ENCODE data around the gene SH3RF1. TPM values are rescaled to one million over a fixed set of nuclear protein-coding genes. Genes with fewer than 3 reads are reported as not detected.

The SH3RF1 gene
- total RNA-seq, 1 experiment from 2014 or later = 11.5 TPM

- TF ChIP-seq POLR2AphosphoS5 (IDR thresholded peaks at IDR 0.05; ENCODE audit: low read depth, low read length) = no peak
- no peak for ATAC-seq
- Histone ChIP-seq H3K27me3 (ENCODE audit: control insufficient read depth, insufficient read depth, low read length) (no peaks in the 10 kb centered on the region), H3K27ac (ENCODE audit: low read length) (no peak overlapping the region), H3K9me3 (ENCODE audit: control insufficient read depth, insufficient read depth, low read depth, low read length) (no peaks in the 10 kb centered on the region), H3K4me1 (ENCODE audit: control insufficient read depth, insufficient read depth, low read length) (no peaks in the 10 kb centered on the region), H3K36me3 (ENCODE audit: control insufficient read depth, insufficient read depth, low read length) (no peaks in the 10 kb centered on the region; the same call in 1 of the 2 replicates), H3K4me3 (ENCODE audit: low read depth in 2 of 2, low read length in 2 of 2) (no peak overlapping the region)
- no TSS peak for BruUV-seq (replicated peaks)
- no peak for DNase-seq (ENCODE audit: low read depth, low spot score)
- ChIA-PET CTCF (no interaction called here), POLR2A (no interaction called here)
- in situ Hi-C loops (cut with HindIII; ENCODE audit: low pct_unique_long_range_greater_than_20kb, low sequenced_read_pairs) = no loop called here
- intact Hi-C loops (cut with micrococcal nuclease; ENCODE audit: unreplicated experiment) = no loop called here
Measured at GRCh38 chr4:169137558-169137920, 133.2 kb downstream of the SH3RF1 start.

DNA sequence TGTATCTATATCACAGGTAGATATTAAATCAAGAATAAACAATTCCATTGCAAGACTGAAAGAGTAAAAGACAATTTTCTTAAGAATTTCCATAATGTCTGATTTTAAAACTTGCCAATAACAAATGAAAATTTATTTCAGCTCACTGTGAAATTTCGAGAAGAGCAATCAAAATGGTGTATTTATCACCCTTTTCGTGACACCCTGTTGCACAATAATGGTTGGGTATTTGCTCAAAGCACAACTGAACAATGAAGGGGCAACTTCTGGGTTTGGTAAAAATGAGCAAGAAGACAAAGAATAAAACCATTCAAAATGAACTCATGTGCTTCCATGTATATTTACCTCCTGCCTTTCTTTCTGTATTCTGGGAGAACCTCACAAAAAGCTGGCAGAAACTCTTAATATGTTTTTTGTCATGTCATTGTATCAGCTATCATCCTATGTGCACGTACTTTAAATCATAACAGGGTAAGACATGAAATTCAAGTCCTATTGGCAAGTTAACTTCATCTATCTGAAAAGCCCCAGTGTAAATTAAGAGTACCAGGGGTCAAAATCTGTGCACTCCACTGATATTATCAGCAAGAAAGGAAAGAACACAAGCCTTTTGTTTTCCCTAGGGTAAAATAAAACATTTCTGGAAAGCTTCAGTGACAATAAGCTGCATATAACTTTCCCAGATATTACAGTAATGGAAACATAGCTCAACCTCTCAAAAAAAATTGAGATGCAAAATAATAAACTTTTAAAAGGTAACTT is 133.8 kb downstream of the SH3RF1 start:
- H3K36me3 ChIP-seq (ENCODE audit: control insufficient read depth, insufficient read depth, low read length) = no peaks in the 10 kb centered on the region; the same call in 1 of the 2 replicates
- no peaks in the 10 kb centered on the region for H3K27me3 ChIP-seq (ENCODE audit: control insufficient read depth, insufficient read depth, low read length)
- ATAC-seq (no peak), DNase-seq (ENCODE audit: low read depth, low spot score) (no peak)
- H3K27ac ChIP-seq (ENCODE audit: low read length) = no peak overlapping the region
- intact Hi-C loops (cut with micrococcal nuclease; ENCODE audit: unreplicated experiment) (no loop called here), in situ Hi-C loops (cut with HindIII; ENCODE audit: low pct_unique_long_range_greater_than_20kb, low sequenced_read_pairs) (no loop called here)
- BruUV-seq (replicated peaks) = no TSS peak
- ChIA-PET CTCF (no interaction called here), POLR2A (no interaction called here)
- H3K4me3 ChIP-seq (ENCODE audit: low read depth in 2 of 2, low read length in 2 of 2) = no peak overlapping the region
- TF ChIP-seq SIN3A (IDR thresholded peaks at IDR 0.05; ENCODE audit: borderline replicate concordance, insufficient read depth, low read depth, low read length) = no peak
- no peak for TF ChIP-seq CTCF (IDR thresholded peaks at IDR 0.05)
- TF ChIP-seq POLR2AphosphoS5 (IDR thresholded peaks at IDR 0.05; ENCODE audit: low read depth, low read length) = no peak
- no peak for TF ChIP-seq TCF7L2 (IDR thresholded peaks at IDR 0.05; ENCODE audit: low read depth, low read length)
- TF ChIP-seq REST (IDR thresholded peaks at IDR 0.05; ENCODE audit: insufficient read depth in 1 of 2, low read depth in 2 of 2, low read length in 1 of 2) = no peak
- H3K9me3 ChIP-seq (ENCODE audit: control insufficient read depth, insufficient read depth, low read depth, low read length) = no peaks in the 10 kb centered on the region
- no peaks in the 10 kb centered on the region for H3K4me1 ChIP-seq (ENCODE audit: control insufficient read depth, insufficient read depth, low read length)

GRCh38 chr4:169136330-169136729 is 134.4 kb downstream of the SH3RF1 start:
- CTCF ChIA-PET = no interaction called here
- no peak overlapping the region for H3K27ac ChIP-seq (ENCODE audit: low read length)
- H3K4me3 ChIP-seq (ENCODE audit: low read depth in 2 of 2, low read length in 2 of 2) = no peak overlapping the region
- H3K4me1 ChIP-seq (ENCODE audit: control insufficient read depth, insufficient read depth, low read length) = no peaks in the 10 kb centered on the region
- no TSS peak for BruUV-seq (replicated peaks)
- intact Hi-C loops (cut with micrococcal nuclease; ENCODE audit: unreplicated experiment) (no loop called here), in situ Hi-C loops (cut with HindIII; ENCODE audit: low pct_unique_long_range_greater_than_20kb, low sequenced_read_pairs) (no loop called here)
- DNase-seq (ENCODE audit: low read depth, low spot score) (no peak), ATAC-seq (no peak)
- TF ChIP-seq POLR2AphosphoS5 (IDR thresholded peaks at IDR 0.05; ENCODE audit: low read depth, low read length) = no peak
- TF ChIP-seq TCF7L2 (IDR thresholded peaks at IDR 0.05; ENCODE audit: low read depth, low read length) = no peak
- TF ChIP-seq REST (IDR thresholded peaks at IDR 0.05; ENCODE audit: insufficient read depth in 1 of 2, low read depth in 2 of 2, low read length in 1 of 2) = no peak
- no peak for TF ChIP-seq CTCF (IDR thresholded peaks at IDR 0.05)
- no peak for TF ChIP-seq SIN3A (IDR thresholded peaks at IDR 0.05; ENCODE audit: borderline replicate concordance, insufficient read depth, low read depth, low read length)
- H3K9me3 ChIP-seq (ENCODE audit: control insufficient read depth, insufficient read depth, low read depth, low read length) = no peaks in the 10 kb centered on the region
- H3K36me3 ChIP-seq (ENCODE audit: control insufficient read depth, insufficient read depth, low read length) = no peaks in the 10 kb centered on the region; the same call in 1 of the 2 replicates
- POLR2A ChIA-PET = no interaction called here
- no peaks in the 10 kb centered on the region for H3K27me3 ChIP-seq (ENCODE audit: control insufficient read depth, insufficient read depth, low read length)
